ENCODE data around the gene LYZL6.

DNA sequence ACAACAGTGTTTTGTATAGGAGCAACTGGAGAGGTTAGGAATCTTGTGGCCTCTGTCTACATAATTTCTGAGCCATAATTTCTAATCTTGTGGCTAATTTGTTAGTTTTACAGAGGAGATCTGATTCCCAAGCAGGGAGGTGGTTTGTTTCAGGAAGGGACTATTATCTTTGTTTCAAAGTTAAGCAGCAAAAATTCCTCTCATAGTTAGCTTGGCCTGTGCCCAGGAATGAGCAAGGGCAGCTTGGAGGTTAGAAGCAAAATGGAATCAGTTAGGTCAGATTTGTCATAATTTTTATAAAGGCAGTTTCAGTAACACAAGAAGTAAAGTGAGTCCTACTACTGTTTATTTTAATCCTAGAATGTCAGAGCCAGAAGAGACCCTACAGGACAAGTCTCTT, 10.9 kb downstream of the LYZL6 start:
- no peak for TF ChIP-seq CTCF (IDR thresholded peaks at IDR 0.05)
- TF ChIP-seq POLR2AphosphoS5 (IDR thresholded peaks at IDR 0.05) = no peak
- TF ChIP-seq EP300 (IDR thresholded peaks at IDR 0.05) = no peak

All from sigmoid colon (tissue), 4 donors.